GM23338 (cell line): ENCODE measurements around the gene METTL2B.

Source experiments
- CREB1 ChIP-seq: fragments of 250-450 bp; sonication (Bioruptor Pico); IDR thresholded peaks from 2 replicates; pipeline ENCODE4 v1.5.0; 2020; ENCODE audit warnings: low read depth, mild to moderate bottlenecking, moderate library complexity
- CTCF ChIP-seq, 2 experiments: fragments of 200-600 bp in 1 of 2; sonication (generic) in 1 of 2; conservative IDR thresholded peaks; 2 replicates each; pipeline versions ENCODE4 v1.5.1 to v1.6.1; 2016 to 2017; ENCODE audit warnings: antibody characterized with exemption in 2 of 2, low read depth in 2 of 2, mild to moderate bottlenecking in 2 of 2, moderate library complexity in 1 of 2
- EZH2 ChIP-seq: fragments of 200-600 bp; sonication (generic); IDR thresholded peaks from one replicate; pipeline ENCODE4 v1.8.0; 2017; ENCODE audit warnings: antibody characterized with exemption, mild to moderate bottlenecking, low read depth; ENCODE audit not compliant: unreplicated experiment
- EZH2phosphoT487 ChIP-seq: fragments of 200-600 bp; sonication (generic); IDR thresholded peaks from one replicate; pipeline ENCODE4 v1.8.1; 2018; ENCODE audit warnings: antibody characterized with exemption; ENCODE audit not compliant: unreplicated experiment
- JUNB ChIP-seq: IDR thresholded peaks from one replicate; pipeline ENCODE4 v1.6.1; 2016; ENCODE audit warnings: antibody characterized with exemption; ENCODE audit not compliant: unreplicated experiment
- POLR2AphosphoS5 ChIP-seq: IDR thresholded peaks from 2 replicates; pipeline ENCODE4 v1.6.1; 2016; ENCODE audit warnings: antibody characterized with exemption, low read depth
- REST ChIP-seq: IDR thresholded peaks from one replicate; pipeline ENCODE4 v1.6.1; 2018; ENCODE audit warnings: antibody characterized with exemption; ENCODE audit not compliant: unreplicated experiment
- ZNF331 ChIP-seq: fragments of 250-450 bp; sonication (Bioruptor Pico); IDR thresholded peaks from 2 replicates; pipeline ENCODE4 v1.5.0; 2020; ENCODE audit warnings: low read depth, mild to moderate bottlenecking, moderate library complexity
- ZNF462 ChIP-seq: fragments of 250-450 bp; sonication (Bioruptor Pico); IDR thresholded peaks from 2 replicates; pipeline ENCODE4 v1.5.0; 2020; ENCODE audit warnings: mild to moderate bottlenecking, moderate library complexity

GRCh38 chr7:128454808-128455542 is 21.6 kb upstream of the METTL2B start:
- TF ChIP-seq REST = no peak
- TF ChIP-seq CTCF (conservative IDR thresholded peaks at IDR 0.05; ENCODE audit: low read depth in 2 of 2) = no peak; a peak in 1 of 4 replicates
- TF ChIP-seq EZH2 = no peak
- no peak for TF ChIP-seq POLR2AphosphoS5
- TF ChIP-seq CREB1 = no peak
- no peak for TF ChIP-seq ZNF331 (CRISPR knock-in tag)
- TF ChIP-seq EZH2phosphoT487 = no peak
- no peak for TF ChIP-seq ZNF462 (CRISPR knock-in tag)
- no peak for TF ChIP-seq JUNB
